Liver (tissue), 3 donors: ENCODE data around the gene ARID4B.

Experiments used
- CTCF ChIP-seq: fragments of 150-350 bp; IDR thresholded peaks from 2 replicates; pipeline ENCODE4 v1.5.1; 2017; ENCODE audit warnings: improper control_type of control experiment, low read depth, low read length; ENCODE audit not compliant: missing input control
- EGR1 ChIP-seq, 2 donors: IDR thresholded peaks; 2 replicates each; pipeline ENCODE4 v1.6.1; 2016 to 2018; ENCODE audit warnings: antibody characterized with exemption in 2 of 2, low read depth in 2 of 2
- FOXA1 ChIP-seq: IDR thresholded peaks from 2 replicates; pipeline ENCODE4 v1.6.1; 2016; ENCODE audit warnings: antibody characterized with exemption
- GABPA ChIP-seq, 2 donors: IDR thresholded peaks in 1 of 2; conservative IDR thresholded peaks in 1 of 2; 2 replicates each; pipeline ENCODE4 v1.6.1; 2016; ENCODE audit warnings: antibody characterized with exemption in 2 of 2, mild to moderate bottlenecking in 1 of 2, moderate library complexity in 1 of 2
- JUND ChIP-seq, 2 donors: IDR thresholded peaks; 2 replicates each; pipeline ENCODE4 v1.6.1; 2016; ENCODE audit warnings: antibody characterized with exemption in 2 of 2
- RAD21 ChIP-seq, 2 donors: IDR thresholded peaks; 2 replicates each; pipeline ENCODE4 v1.6.1; 2016; ENCODE audit warnings: antibody characterized with exemption in 2 of 2, mild to moderate bottlenecking in 2 of 2
- RXRA ChIP-seq, 2 donors: IDR thresholded peaks; 2 replicates each; pipeline ENCODE4 v1.6.1; 2017 to 2018; ENCODE audit warnings: antibody characterized with exemption in 2 of 2, mild to moderate bottlenecking in 1 of 2
- SP1 ChIP-seq: IDR thresholded peaks from 2 replicates; pipeline ENCODE4 v1.6.1; 2018; ENCODE audit warnings: antibody characterized with exemption, mild to moderate bottlenecking
- TAF1 ChIP-seq: conservative IDR thresholded peaks from 2 replicates; pipeline ENCODE4 v1.6.1; 2016; ENCODE audit warnings: antibody characterized with exemption, mild to moderate bottlenecking
- YY1 ChIP-seq: IDR thresholded peaks from 2 replicates; pipeline ENCODE4 v1.6.1; 2016; ENCODE audit warnings: antibody characterized with exemption, mild to moderate bottlenecking
- ZBTB33 ChIP-seq: IDR thresholded peaks from 2 replicates; pipeline ENCODE4 v1.6.1; 2016; ENCODE audit warnings: antibody characterized with exemption
- TF ChIP-seq, protein P1 (sequence below): IDR thresholded peaks from 2 replicates; pipeline ENCODE4 v1.6.1; 2016; ENCODE audit warnings: antibody characterized with exemption
- TF ChIP-seq, protein P2 (sequence below): IDR thresholded peaks from 2 replicates; pipeline ENCODE4 v1.6.1; 2016; ENCODE audit warnings: antibody characterized with exemption, mild to moderate bottlenecking
- donor health status: healthy.
- donor health status: healthy.

DNA sequence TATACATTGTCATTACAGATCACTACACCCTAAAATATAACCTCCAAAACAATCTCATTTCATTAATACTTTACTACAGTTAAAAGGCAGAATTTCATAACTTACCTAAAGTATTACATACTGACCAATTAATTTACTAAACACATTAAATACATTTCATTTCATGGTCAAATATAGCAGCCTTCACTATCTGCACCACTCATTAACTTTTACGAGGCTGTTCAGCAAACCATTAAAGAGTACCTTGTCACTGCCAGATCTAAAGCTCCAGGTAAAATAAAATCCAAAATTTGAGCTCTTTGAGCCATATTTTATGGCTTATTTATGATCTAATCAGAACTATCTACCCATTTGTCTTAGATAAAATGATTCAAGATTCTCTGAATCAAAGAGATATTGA is 100.6 kb downstream of the ARID4B start:
- no peak for TF ChIP-seq CTCF
- no peak for TF ChIP-seq SP1
- no peak for TF ChIP-seq YY1
- TF ChIP-seq, protein P1, sequence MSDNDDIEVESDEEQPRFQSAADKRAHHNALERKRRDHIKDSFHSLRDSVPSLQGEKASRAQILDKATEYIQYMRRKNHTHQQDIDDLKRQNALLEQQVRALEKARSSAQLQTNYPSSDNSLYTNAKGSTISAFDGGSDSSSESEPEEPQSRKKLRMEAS: no peak
- no peak for TF ChIP-seq GABPA (IDR thresholded peaks at IDR 0.05 in 1 of 2, conservative IDR thresholded peaks at IDR 0.05 in 1 of 2)
- no peak for TF ChIP-seq ZBTB33
- TF ChIP-seq TAF1: no peak
- no peak for TF ChIP-seq RAD21 (IDR thresholded peaks at IDR 0.05)
- TF ChIP-seq FOXA1: no peak
- no peak for TF ChIP-seq JUND (IDR thresholded peaks at IDR 0.05)
- TF ChIP-seq, protein P2, sequence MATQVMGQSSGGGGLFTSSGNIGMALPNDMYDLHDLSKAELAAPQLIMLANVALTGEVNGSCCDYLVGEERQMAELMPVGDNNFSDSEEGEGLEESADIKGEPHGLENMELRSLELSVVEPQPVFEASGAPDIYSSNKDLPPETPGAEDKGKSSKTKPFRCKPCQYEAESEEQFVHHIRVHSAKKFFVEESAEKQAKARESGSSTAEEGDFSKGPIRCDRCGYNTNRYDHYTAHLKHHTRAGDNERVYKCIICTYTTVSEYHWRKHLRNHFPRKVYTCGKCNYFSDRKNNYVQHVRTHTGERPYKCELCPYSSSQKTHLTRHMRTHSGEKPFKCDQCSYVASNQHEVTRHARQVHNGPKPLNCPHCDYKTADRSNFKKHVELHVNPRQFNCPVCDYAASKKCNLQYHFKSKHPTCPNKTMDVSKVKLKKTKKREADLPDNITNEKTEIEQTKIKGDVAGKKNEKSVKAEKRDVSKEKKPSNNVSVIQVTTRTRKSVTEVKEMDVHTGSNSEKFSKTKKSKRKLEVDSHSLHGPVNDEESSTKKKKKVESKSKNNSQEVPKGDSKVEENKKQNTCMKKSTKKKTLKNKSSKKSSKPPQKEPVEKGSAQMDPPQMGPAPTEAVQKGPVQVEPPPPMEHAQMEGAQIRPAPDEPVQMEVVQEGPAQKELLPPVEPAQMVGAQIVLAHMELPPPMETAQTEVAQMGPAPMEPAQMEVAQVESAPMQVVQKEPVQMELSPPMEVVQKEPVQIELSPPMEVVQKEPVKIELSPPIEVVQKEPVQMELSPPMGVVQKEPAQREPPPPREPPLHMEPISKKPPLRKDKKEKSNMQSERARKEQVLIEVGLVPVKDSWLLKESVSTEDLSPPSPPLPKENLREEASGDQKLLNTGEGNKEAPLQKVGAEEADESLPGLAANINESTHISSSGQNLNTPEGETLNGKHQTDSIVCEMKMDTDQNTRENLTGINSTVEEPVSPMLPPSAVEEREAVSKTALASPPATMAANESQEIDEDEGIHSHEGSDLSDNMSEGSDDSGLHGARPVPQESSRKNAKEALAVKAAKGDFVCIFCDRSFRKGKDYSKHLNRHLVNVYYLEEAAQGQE: no peak
- no peak for TF ChIP-seq RXRA (IDR thresholded peaks at IDR 0.05)
- no peak for TF ChIP-seq EGR1 (IDR thresholded peaks at IDR 0.05; ENCODE audit: low read depth in 2 of 2)
